Ectodermal cell (in vitro differentiated cells): ENCODE measurements around the gene CCDC86.

Source experiments
- H3K27ac ChIP-seq: 2 replicates; pipeline ENCODE4 v1.7.0; 2013; ENCODE audit warnings: mild to moderate bottlenecking, low read depth, low read length; ENCODE audit not compliant: insufficient read depth, poor library complexity, severe bottlenecking
- H3K27me3 ChIP-seq: 2 replicates; pipeline ENCODE4 v1.7.0; 2013; ENCODE audit warnings: mild to moderate bottlenecking, low read length; ENCODE audit not compliant: insufficient read depth, control insufficient read depth, poor library complexity, severe bottlenecking
- H3K36me3 ChIP-seq: one replicate; pipeline ENCODE4 v1.7.0; 2013; ENCODE audit warnings: low read length; ENCODE audit not compliant: control insufficient read depth, insufficient read depth
- H3K4me1 ChIP-seq: one replicate; pipeline ENCODE4 v1.7.0; 2013; ENCODE audit warnings: low read length; ENCODE audit not compliant: control insufficient read depth, insufficient read depth
- H3K4me3 ChIP-seq: 2 replicates; pipeline ENCODE4 v1.7.0; 2013; ENCODE audit warnings: low read depth, low read length, control low read depth; ENCODE audit not compliant: insufficient read depth
- H3K9me3 ChIP-seq: 2 replicates; pipeline ENCODE4 v1.7.0; 2013; ENCODE audit warnings: mild to moderate bottlenecking, low read length, moderate library complexity; ENCODE audit not compliant: control insufficient read depth
- WGBS, 2 experiments: methylation state at CpG; one replicate each; pipeline ENCODE4 v1.1.7; 2013; ENCODE audit warnings: missing lambda C conversion rate in 2 of 2; 5-methylcytosine and 5-hydroxymethylcytosine counted together

Gene CCDC86

GRCh38 chr11:60860943-60861342, 19.0 kb downstream of the CCDC86 start:
- 69 to 75% methylated on average over 7 of the region's 7 CpGs for WGBS, 2 experiments
- no peaks in the 10 kb centered on the region for H3K27me3 ChIP-seq
- H3K9me3 ChIP-seq: no peaks in the 10 kb centered on the region
- H3K4me1 ChIP-seq: no peaks in the 10 kb centered on the region
- H3K4me3 ChIP-seq: no peak overlapping the region
- no peak overlapping the region for H3K27ac ChIP-seq
- no peaks in the 10 kb centered on the region for H3K36me3 ChIP-seq

- 93% methylated on average over 9 of the region's 9 CpGs for WGBS, 2 experiments
Observed at GRCh38 chr11:60862171-60862570, 20.3 kb downstream of the CCDC86 start.

GRCh38 chr11:60863550-60864521, 21.9 kb downstream of the CCDC86 start:
- no peaks in the 10 kb centered on the region for H3K4me1 ChIP-seq
- no peak overlapping the region for H3K27ac ChIP-seq
- H3K36me3 ChIP-seq: no peaks in the 10 kb centered on the region
- no peak overlapping the region for H3K4me3 ChIP-seq
- no peaks in the 10 kb centered on the region for H3K9me3 ChIP-seq
- 88 to 92% methylated on average over 16 of the region's 16 CpGs for WGBS, 2 experiments
- no peaks in the 10 kb centered on the region for H3K27me3 ChIP-seq

More at GRCh38 chr11:60862171-60862570, 20.3 kb downstream of the CCDC86 start:
- Histone ChIP-seq H3K4me3 (no peak overlapping the region), H3K9me3 (no peaks in the 10 kb centered on the region), H3K27ac (no peak overlapping the region), H3K4me1 (no peaks in the 10 kb centered on the region), H3K36me3 (no peaks in the 10 kb centered on the region), H3K27me3 (no peaks in the 10 kb centered on the region)

- WGBS, 2 experiments: 81 to 85% methylated on average over 7 of the region's 7 CpGs
Observed at GRCh38 chr11:60864856-60865513, 23.1 kb downstream of the CCDC86 start.

GRCh38 chr11:60866911-60867870, 25.3 kb downstream of the CCDC86 start, which contains the start of gene ZP1:
ZP1 (plus strand) TSS chr11:60867542; CDS start chr11:60867562, 20 bp downstream.
- Histone ChIP-seq H3K4me3 (no peak within 1 kb of the TSS), H3K27me3 (no peaks in the 10 kb centered on the region), H3K4me1 (no peaks in the 10 kb centered on the region), H3K36me3 (no peaks in the 10 kb centered on the region), H3K9me3 (no peaks in the 10 kb centered on the region), H3K27ac (no peak within 1 kb of the TSS)
- 84 to 85% methylated on average over 13 of the region's 13 CpGs for WGBS, 2 experiments

More at GRCh38 chr11:60864856-60865513, 23.1 kb downstream of the CCDC86 start:
- H3K27me3 ChIP-seq: no peaks in the 10 kb centered on the region
- H3K36me3 ChIP-seq: no peaks in the 10 kb centered on the region
- no peaks in the 10 kb centered on the region for H3K4me1 ChIP-seq
- H3K27ac ChIP-seq: no peak overlapping the region
- H3K9me3 ChIP-seq: no peaks in the 10 kb centered on the region
- H3K4me3 ChIP-seq: no peak overlapping the region

- 91 to 92% methylated on average over 10 of the region's 10 CpGs for WGBS, 2 experiments
- Histone ChIP-seq H3K27ac (no peak overlapping the region), H3K27me3 (no peaks in the 10 kb centered on the region), H3K4me1 (no peaks in the 10 kb centered on the region), H3K9me3 (no peaks in the 10 kb centered on the region), H3K36me3 (no peaks in the 10 kb centered on the region), H3K4me3 (no peak overlapping the region)
Observed at GRCh38 chr11:60867871-60868681, 26.2 kb downstream of the CCDC86 start.

GRCh38 chr11:60868682-60869450, 27.0 kb downstream of the CCDC86 start:
- 91 to 92% methylated on average over 10 of the region's 10 CpGs for WGBS, 2 experiments

GRCh38 chr11:60869451-60869825, 27.5 kb downstream of the CCDC86 start:
- H3K36me3 ChIP-seq: no peaks in the 10 kb centered on the region
- H3K4me1 ChIP-seq: no peaks in the 10 kb centered on the region
- WGBS, 2 experiments: 91 to 93% methylated on average over 7 of the region's 7 CpGs
- H3K9me3 ChIP-seq: no peaks in the 10 kb centered on the region
- H3K27me3 ChIP-seq: no peaks in the 10 kb centered on the region
- H3K27ac ChIP-seq: no peak overlapping the region
- H3K4me3 ChIP-seq: no peak overlapping the region

More at GRCh38 chr11:60868682-60869450, 27.0 kb downstream of the CCDC86 start:
- Histone ChIP-seq H3K36me3 (no peaks in the 10 kb centered on the region), H3K4me3 (no peak overlapping the region), H3K9me3 (no peaks in the 10 kb centered on the region), H3K27me3 (no peaks in the 10 kb centered on the region), H3K27ac (no peak overlapping the region), H3K4me1 (no peaks in the 10 kb centered on the region)
